Measurements from ENCODE around the gene UXT.

DNA sequence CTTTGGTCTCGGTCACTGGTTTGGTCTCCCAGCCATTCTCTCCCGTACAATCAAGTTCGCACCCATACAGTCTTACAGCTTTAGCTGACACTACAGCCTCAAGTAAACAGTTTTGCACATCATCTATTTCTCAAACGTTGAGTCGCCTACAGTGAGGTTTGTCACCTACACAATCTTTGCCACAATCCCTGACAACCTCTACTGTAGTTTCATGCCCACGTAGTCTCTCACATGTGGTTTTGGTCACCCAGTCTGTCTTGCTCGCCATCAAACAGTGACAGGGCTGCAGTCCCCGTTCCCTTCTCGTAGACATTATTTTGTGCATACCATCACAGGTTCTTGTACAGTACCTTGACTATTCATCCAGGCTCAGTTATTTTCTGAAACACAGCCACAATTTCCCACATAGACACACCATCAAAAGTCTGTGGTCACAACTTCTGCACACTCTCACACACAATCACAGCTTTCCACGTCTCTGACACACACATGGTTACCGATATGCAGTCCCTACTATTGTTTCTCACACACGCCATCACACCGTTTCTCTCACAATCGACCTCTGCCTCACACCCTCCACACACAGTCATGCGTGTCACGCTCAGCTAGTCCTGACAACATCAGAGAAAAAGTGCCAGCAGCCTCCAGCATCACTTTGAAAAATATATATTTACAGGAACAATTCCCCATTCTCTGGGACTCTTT lies 24.0 kb downstream of the UXT start:
- TF ChIP-seq MXI1 (IDR thresholded peaks at IDR 0.05; ENCODE audit: borderline replicate concordance, low read depth, low read length) (no peak), CTCF (conservative IDR thresholded peaks at IDR 0.05; ENCODE audit: low read depth, low read length) (no peak), MAFK (IDR thresholded peaks at IDR 0.05; ENCODE audit: low read depth, low read length) (no peak), RAD21 (IDR thresholded peaks at IDR 0.05; ENCODE audit: low read length) (no peak), POLR2A (IDR thresholded peaks at IDR 0.05; ENCODE audit: low read depth, low read length) (no peak), FOS (IDR thresholded peaks at IDR 0.05; ENCODE audit: low read depth, low read length) (no peak), RCOR1 (IDR thresholded peaks at IDR 0.05; ENCODE audit: insufficient replicate concordance, low read length) (no peak), CEBPB (IDR thresholded peaks at IDR 0.05; ENCODE audit: low read depth, low read length) (no peak), RFX5 (IDR thresholded peaks at IDR 0.05; ENCODE audit: low read depth, low read length) (no peak), NFE2L2 (IDR thresholded peaks at IDR 0.05; ENCODE audit: low read depth, low read length) (no peak), CHD1 (IDR thresholded peaks at IDR 0.05; ENCODE audit: low read depth, low read length) (no peak), BHLHE40 (IDR thresholded peaks at IDR 0.05; ENCODE audit: low read depth, low read length) (no peak), USF2 (IDR thresholded peaks at IDR 0.05; ENCODE audit: low read depth, low read length) (no peak)

Data from IMR-90 (cell line).